Upper lobe of right lung (tissue), 1 donor: Measurements from ENCODE around the gene TARM1. TPM values are rescaled to one million over a fixed set of nuclear protein-coding genes. Genes with fewer than 3 reads are reported as not detected.

ENCODE experiments used
- ATAC-seq: fragments of 200-7000 bp; cut with Tn5 transposase; one replicate; pipeline ENCODE4 v1.9.1; 2020; ENCODE audit warnings: mild to moderate bottlenecking, moderate library complexity
- DNase-seq: peaks from one replicate; pipeline ENCODE4 v3.0.0-alpha.2; 2020
- H3K27ac ChIP-seq: fragments of 200-600 bp; one replicate; pipeline ENCODE4 v1.8.0; 2022
- H3K27me3 ChIP-seq: fragments of 200-600 bp; one replicate; pipeline ENCODE4 v1.8.0; 2022; ENCODE audit warnings: mild to moderate bottlenecking
- H3K36me3 ChIP-seq: fragments of 200-600 bp; one replicate; pipeline ENCODE4 v1.8.0; 2022
- H3K4me1 ChIP-seq: fragments of 200-600 bp; one replicate; pipeline ENCODE4 v1.8.0; 2022
- H3K4me3 ChIP-seq: fragments of 200-600 bp; one replicate; pipeline ENCODE4 v1.8.0; 2022; ENCODE audit warnings: mild to moderate bottlenecking
- H3K9me3 ChIP-seq: fragments of 200-600 bp; one replicate; pipeline ENCODE4 v1.8.0; 2022
- CTCF ChIP-seq: fragments of 200-600 bp; IDR thresholded peaks from one replicate; pipeline ENCODE4 v1.8.0; 2022; ENCODE audit warnings: antibody characterized with exemption
- intact Hi-C: fragments of 100-400 bp; cut with DNase I; formaldehyde crosslinking; loops from one replicate; pipeline ENCODE4 v1.11.0; 2022
- total RNA-seq: library from RNA; stranded (reverse); fragmentation: NEBNext Ultra II Directional; extraction: Animal tissue kit (Norgen Biotek cat#: 25700); gene quantifications from one replicate; pipeline ENCODE4 v1.2.1, GENCODE V29; 2021
- donor health status: DM: no; HTN: yes; CAD: no; lungs with severe emphysema.

TARM1 gene
- total RNA-seq, 1 donor from 2014 or later: not detected

- TF ChIP-seq CTCF: no peak
- H3K4me1 ChIP-seq: no peaks in the 10 kb centered on the region
- H3K4me3 ChIP-seq: no peak overlapping the region
- DNase-seq (peak; percentile 51), ATAC-seq (no peak)
- no peaks in the 10 kb centered on the region for H3K27me3 ChIP-seq
- no peak overlapping the region for H3K27ac ChIP-seq
- peaks cover 92% of the 10 kb centered on the region for H3K36me3 ChIP-seq
- intact Hi-C loops: no loop called here
- H3K9me3 ChIP-seq: no peaks in the 10 kb centered on the region
Observed at GRCh38 chr19:54125713-54126112, 44.5 kb upstream of the TARM1 start.

GRCh38 chr19:54124393-54124792, 43.2 kb upstream of the TARM1 start:
- no peak for ATAC-seq
- Histone ChIP-seq H3K4me1 (no peaks in the 10 kb centered on the region), H3K27me3 (no peaks in the 10 kb centered on the region), H3K27ac (no peak overlapping the region), H3K4me3 (no peak overlapping the region), H3K9me3 (no peaks in the 10 kb centered on the region), H3K36me3 (peaks cover 98% of the 10 kb centered on the region)
- DNase-seq: no peak
- TF ChIP-seq CTCF: no peak
- intact Hi-C loops: no loop called here

- no peaks in the 10 kb centered on the region for H3K4me1 ChIP-seq
- H3K27ac ChIP-seq: no peak overlapping the region
- no peak for TF ChIP-seq CTCF
- no peak overlapping the region for H3K4me3 ChIP-seq
- DNase-seq (no peak), ATAC-seq (no peak)
- no peaks in the 10 kb centered on the region for H3K27me3 ChIP-seq
- H3K9me3 ChIP-seq: no peaks in the 10 kb centered on the region
- intact Hi-C loops: no loop called here
- H3K36me3 ChIP-seq: peaks cover 98% of the 10 kb centered on the region
Observed at GRCh38 chr19:54123682-54124081, 42.5 kb upstream of the TARM1 start.

- ATAC-seq (no peak), DNase-seq (no peak)
- H3K27me3 ChIP-seq: no peaks in the 10 kb centered on the region
- intact Hi-C loops: no loop called here
- peaks cover 82% of the 10 kb centered on the region for H3K36me3 ChIP-seq
- no peaks in the 10 kb centered on the region for H3K9me3 ChIP-seq
- no peak overlapping the region for H3K27ac ChIP-seq
- no peak for TF ChIP-seq CTCF
- H3K4me1 ChIP-seq: peaks cover 6% of the 10 kb centered on the region
- H3K4me3 ChIP-seq: no peak overlapping the region
Observed at GRCh38 chr19:54121259-54121658, 40.1 kb upstream of the TARM1 start.

- Histone ChIP-seq H3K27ac (peak within 1 kb of the TSS; percentile 90), H3K27me3 (no peaks in the 10 kb centered on the region), H3K9me3 (no peaks in the 10 kb centered on the region), H3K4me1 (peaks cover 22% of the 10 kb centered on the region), H3K4me3 (peak within 1 kb of the TSS; percentile 97), H3K36me3 (peaks cover 37% of the 10 kb centered on the region)
- intact Hi-C loops: no loop called here
- ATAC-seq (peak; percentile 95), DNase-seq (peak; percentile 97)
- TF ChIP-seq CTCF: no peak
Observed at GRCh38 chr19:54115109-54116063, 34.2 kb upstream of the TARM1 start, which contains the start of the genes PRPF31 and TFPT. Gene PRPF31 (plus strand): TSS chr19:54115754. CDS start chr19:54118279, 2,525 bp downstream. Gene TFPT (minus strand): TSS chr19:54115657. CDS start chr19:54115269, 388 bp downstream.
